GM18498 (cell line): ENCODE results near the gene ZNF549.
A peak's percentile ranks its signal among the peaks of the same experiment; 100 is the strongest.
"Not testable (repeated sequence)": the region's sequence is repeated elsewhere in the genome, so short reads cannot be mapped to it uniquely, and the experiment has no call there.

Source experiments
- ATAC-seq: cut with Tn5 transposase; IDR thresholded peaks from one replicate; pipeline ENCODE4 v1.9.1; 2021; ENCODE audit warnings: mild to moderate bottlenecking, moderate library complexity; ENCODE audit not compliant: unreplicated experiment

Gene ZNF549

GRCh38 chr19:57527136-57527881, at the start of gene ZNF549:
TSS of gene ZNF549 (plus strand) at chr19:57527356. CDS start at chr19:57527574, 218 bp downstream.
- peak; percentile 99 for ATAC-seq

- peak; percentile 97 for ATAC-seq
These were observed 39.5 kb upstream of the ZNF549 start, which contains the start of gene ZNF419 for GRCh38 chr19:57487477-57488298. TSS of gene ZNF419 (plus strand) at chr19:57487750. CDS start at chr19:57487951, 201 bp downstream.

GRCh38 chr19:57488299-57488644, 38.9 kb upstream of the ZNF549 start:
- not testable (repeated sequence) for ATAC-seq

- ATAC-seq: not testable (repeated sequence)
These were observed 27.9 kb upstream of the ZNF549 start for GRCh38 chr19:57499332-57499679.

GRCh38 chr19:57499680-57500395, 27.3 kb upstream of the ZNF549 start, which contains the start of gene ZNF773:
TSS of gene ZNF773 (plus strand) at chr19:57499938. CDS start at chr19:57500081, 143 bp downstream.
- ATAC-seq: peak; percentile 96

GRCh38 chr19:57500400-57500799, 26.8 kb upstream of the ZNF549 start:
- not testable (repeated sequence) for ATAC-seq

- no peak for ATAC-seq
These were observed 21.0 kb upstream of the ZNF549 start for GRCh38 chr19:57506163-57506562.

- no peak for ATAC-seq
These were observed 15.7 kb upstream of the ZNF549 start for GRCh38 chr19:57511484-57511883.

- ATAC-seq: no peak
These were observed 14.3 kb upstream of the ZNF549 start for GRCh38 chr19:57512845-57513244.

GRCh38 chr19:57515255-57515654, 11.9 kb upstream of the ZNF549 start:
- no peak for ATAC-seq

- ATAC-seq: not testable (repeated sequence)
These were observed 9.1 kb upstream of the ZNF549 start for GRCh38 chr19:57518021-57518420.

- ATAC-seq: no peak
These were observed 10.9 kb downstream of the ZNF549 start for GRCh38 chr19:57537953-57538547.

GRCh38 chr19:57546513-57546912, 19.4 kb downstream of the ZNF549 start:
- ATAC-seq: no peak

GRCh38 chr19:57552432-57552831, 25.3 kb downstream of the ZNF549 start:
- ATAC-seq: no peak

GRCh38 chr19:57557659-57558058, 30.5 kb downstream of the ZNF549 start:
- no peak for ATAC-seq

- no peak for ATAC-seq
These were observed 31.4 kb downstream of the ZNF549 start for GRCh38 chr19:57558525-57558924.

- peak; percentile 25 for ATAC-seq
These were observed 31.9 kb downstream of the ZNF549 start for GRCh38 chr19:57559008-57559403.

GRCh38 chr19:57559404-57560025, 32.4 kb downstream of the ZNF549 start, which contains the start of gene ZNF550:
TSS of gene ZNF550 (minus strand) at chr19:57559863. CDS start at chr19:57559682, 181 bp downstream.
- peak; percentile 97 for ATAC-seq

- peak; percentile 14 for ATAC-seq
These were observed 32.9 kb downstream of the ZNF549 start for GRCh38 chr19:57560049-57560491.

- no peak for ATAC-seq
These were observed 36.4 kb downstream of the ZNF549 start for GRCh38 chr19:57563547-57563946.
